GM18909 (cell line): Measurements from ENCODE around the gene TPMT.
"Not testable (repeated sequence)": the region's sequence is repeated elsewhere in the genome, so short reads cannot be mapped to it uniquely, and the experiment has no call there.

Experiments
- ATAC-seq: cut with Tn5 transposase; IDR thresholded peaks from one replicate; pipeline ENCODE4 v1.9.1; 2021; ENCODE audit warnings: mild to moderate bottlenecking; ENCODE audit not compliant: unreplicated experiment, poor library complexity

The TPMT gene

GRCh38 chr6:18154507-18155149 is at the start of gene TPMT:
Gene TPMT, minus strand, starts transcription at chr6:18155077. Its CDS starts 5,950 bp downstream, at chr6:18149127.
- ATAC-seq = peak; percentile 51

DNA sequence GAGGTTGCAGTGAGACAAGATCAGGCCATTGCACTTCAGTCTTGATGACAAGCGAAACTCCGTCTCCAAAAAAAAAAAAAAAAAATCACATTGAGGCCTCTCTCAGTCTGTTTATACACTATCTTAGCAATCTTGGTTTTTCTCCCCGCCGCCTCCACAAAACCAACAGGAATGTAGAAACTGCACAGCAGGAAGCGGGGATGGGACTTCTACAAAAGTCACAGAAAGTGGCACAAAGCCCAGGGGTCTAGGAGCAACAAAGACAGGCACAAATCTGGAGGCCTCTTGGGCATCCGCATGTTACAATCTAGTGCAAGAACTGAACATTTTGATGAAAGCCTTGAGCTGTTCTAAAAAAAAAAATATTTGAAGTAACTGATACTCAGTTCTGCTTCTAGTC is 48.9 kb upstream of the TPMT start:
- ATAC-seq = no peak

DNA sequence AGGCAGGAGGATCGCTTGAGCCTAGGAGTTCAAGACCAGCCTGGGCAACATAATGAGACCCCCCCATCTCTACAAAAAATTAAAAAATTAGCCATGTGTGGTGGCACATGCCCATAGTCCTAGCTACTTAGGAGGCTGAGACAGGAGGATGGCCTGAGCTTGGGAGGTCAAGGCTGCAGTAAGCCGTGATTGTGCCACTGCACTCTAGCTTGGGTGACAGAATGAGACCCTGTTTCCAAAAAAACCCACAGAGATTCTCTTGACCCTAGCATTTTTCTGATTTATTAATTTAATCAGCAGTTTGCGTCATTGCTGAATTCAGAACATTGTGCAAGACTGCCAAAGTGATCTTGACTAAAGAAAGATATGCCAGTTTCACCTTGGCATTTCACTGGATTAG is 37.1 kb upstream of the TPMT start:
- no peak for ATAC-seq

GRCh38 chr6:18189196-18189595 is 34.3 kb upstream of the TPMT start:
- no peak for ATAC-seq

DNA sequence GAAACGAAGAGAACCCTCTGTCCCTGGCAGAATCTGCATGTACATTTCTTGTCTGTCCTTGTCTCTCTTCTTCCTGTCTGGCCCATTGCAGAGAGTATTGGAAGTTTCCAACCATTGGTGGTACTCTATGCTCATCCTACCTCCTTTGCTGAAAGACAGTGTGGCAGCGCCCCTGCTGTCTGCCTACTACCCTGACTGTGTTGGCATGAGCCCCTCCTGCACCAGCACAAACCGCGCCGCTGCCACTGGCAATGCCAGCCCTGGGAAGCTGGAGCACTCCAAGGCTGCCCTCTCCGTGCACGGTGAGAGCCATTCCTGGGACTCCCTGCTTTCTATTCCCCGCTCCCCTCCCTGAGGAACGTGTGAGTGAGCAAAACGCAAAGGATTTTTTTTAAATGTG is 32.8 kb upstream of the TPMT start:
- no peak for ATAC-seq

GRCh38 chr6:18186540-18187250 is 31.8 kb upstream of the TPMT start:
- ATAC-seq = no peak

GRCh38 chr6:18186033-18186432 is 31.2 kb upstream of the TPMT start:
- ATAC-seq = no peak

DNA sequence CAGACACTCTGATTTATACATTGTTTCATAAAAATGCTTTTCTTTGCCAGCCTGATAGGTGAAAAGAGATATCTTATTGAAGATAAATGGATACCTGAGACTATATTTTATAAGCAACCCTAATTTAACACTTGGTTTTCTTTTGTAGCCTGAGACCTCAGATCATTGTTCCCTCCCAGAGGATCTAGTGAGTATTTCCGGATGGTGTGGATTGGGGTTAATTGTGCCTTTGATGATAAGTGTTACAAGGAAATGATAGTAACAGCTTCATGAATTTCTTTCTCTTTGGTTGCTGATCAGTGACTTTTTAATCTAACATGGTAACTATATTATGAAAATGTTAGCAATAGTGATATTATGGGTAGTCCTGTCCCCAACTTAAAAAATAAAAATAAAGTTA is 30.7 kb upstream of the TPMT start:
- ATAC-seq = no peak

DNA sequence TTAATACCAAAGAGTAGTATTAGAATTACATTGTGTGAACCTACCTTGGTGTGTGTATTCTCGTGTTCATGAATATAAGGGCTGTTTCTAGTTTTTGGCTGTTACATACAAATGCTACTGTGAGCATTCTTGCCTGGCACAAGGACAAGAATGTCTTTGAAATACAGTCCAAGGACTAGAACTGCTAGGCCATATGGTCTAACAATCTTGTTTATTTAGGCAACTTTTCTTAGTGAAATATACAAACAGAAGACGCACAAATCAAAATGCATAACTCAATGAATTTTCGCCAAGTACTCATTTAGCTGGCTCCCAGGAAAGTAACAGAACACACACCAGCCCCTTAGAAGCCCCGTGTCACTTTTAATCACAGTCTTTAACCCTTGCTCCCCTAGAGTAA is 28.9 kb upstream of the TPMT start:
- ATAC-seq = no peak

- no peak for ATAC-seq
Measured at GRCh38 chr6:18182568-18182967, 27.7 kb upstream of the TPMT start.

GRCh38 chr6:18179770-18180356 is 25.0 kb upstream of the TPMT start:
- ATAC-seq = no peak

GRCh38 chr6:18178960-18179615 is 24.2 kb upstream of the TPMT start:
- no peak for ATAC-seq

- ATAC-seq = no peak
Measured at GRCh38 chr6:18177286-18177965, 22.5 kb upstream of the TPMT start.

DNA sequence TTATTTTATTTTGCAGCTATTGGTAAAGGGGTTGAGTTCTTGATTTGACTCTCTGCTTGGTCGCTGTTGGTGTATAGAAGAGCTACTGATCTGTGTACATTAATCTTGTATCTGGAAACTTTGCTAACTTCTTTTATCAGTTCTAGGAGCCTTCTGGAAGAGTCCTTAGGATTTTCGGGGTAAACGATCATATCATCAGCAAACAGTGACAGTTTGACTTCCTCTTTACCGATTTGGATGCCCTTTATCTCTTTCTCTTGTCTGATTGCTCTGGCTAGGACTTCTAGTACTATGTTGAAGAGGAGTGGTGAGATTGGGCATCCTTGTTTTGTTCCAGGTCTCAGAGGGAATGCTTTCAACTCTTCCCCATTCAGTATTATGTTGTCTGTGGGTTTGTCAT is 21.3 kb upstream of the TPMT start:
- ATAC-seq = not testable (repeated sequence)

DNA sequence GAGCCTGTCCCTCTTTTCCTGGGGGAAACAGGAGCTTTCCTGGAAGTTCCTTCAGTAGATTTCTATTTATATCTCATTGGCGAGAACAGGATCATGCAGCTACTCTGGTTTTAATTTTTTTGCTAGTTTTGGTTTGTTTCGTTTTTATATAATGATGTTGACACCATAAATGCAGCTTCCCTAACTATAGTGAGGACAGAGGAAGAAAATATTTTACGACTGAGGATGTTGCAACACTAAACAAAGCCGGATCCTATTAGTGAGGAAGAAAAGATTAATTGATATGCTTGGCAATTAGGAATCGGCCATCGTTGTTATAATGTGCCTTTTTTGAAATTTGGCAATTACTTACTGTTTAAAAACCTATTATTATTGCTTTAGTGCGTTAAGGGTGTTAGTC is 17.0 kb upstream of the TPMT start:
- no peak for ATAC-seq

GRCh38 chr6:18168264-18168663 is 13.4 kb upstream of the TPMT start:
- no peak for ATAC-seq

- no peak for ATAC-seq
Measured at GRCh38 chr6:18166312-18167036, 11.6 kb upstream of the TPMT start.

GRCh38 chr6:18165751-18166150 is 10.9 kb upstream of the TPMT start:
- ATAC-seq = no peak

DNA sequence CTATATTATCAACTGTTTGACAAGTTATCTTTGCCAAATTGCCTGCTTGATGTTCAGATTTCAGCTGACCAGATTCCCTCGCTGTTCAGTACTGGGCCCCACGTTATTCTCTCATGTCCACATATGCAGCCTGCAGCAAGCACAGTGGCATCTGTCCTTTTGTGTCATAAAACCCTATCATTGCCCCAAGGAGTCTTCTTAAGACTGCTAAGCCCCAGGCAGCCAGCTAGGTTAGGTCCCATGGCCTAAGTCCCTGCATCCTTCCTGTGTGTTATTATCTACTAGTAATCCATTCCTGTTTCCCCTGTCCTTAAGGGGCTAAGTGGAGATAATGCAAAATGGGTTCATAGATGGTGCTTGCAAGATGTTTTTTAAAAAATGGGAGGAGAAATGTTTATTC is 7.5 kb upstream of the TPMT start:
- no peak for ATAC-seq

GRCh38 chr6:18161431-18161830 is 6.6 kb upstream of the TPMT start:
- ATAC-seq = no peak
